Tibial nerve (tissue), 4 donors: ENCODE data around the gene HOXC10. TPM values are rescaled to one million over a fixed set of nuclear protein-coding genes. Genes with fewer than 3 reads are reported as not detected.

Experiments
- DNase-seq, 2 donors: peaks; one replicate each; pipeline ENCODE4 v3.0.0-alpha.2; 2019; ENCODE audit warnings: low spot score in 2 of 2
- H3K27ac ChIP-seq, 4 donors: fragments of 200-600 bp; sonication (generic) in 3 of 4; one replicate each; pipeline ENCODE4 v1.5.1; 2017 to 2019; ENCODE audit warnings: mild to moderate bottlenecking in 1 of 4
- H3K27me3 ChIP-seq, 2 donors: fragments of 200-600 bp; sonication (generic) in 1 of 2; one replicate each; pipeline versions ENCODE4 v1.5.1 to v1.6.0; 2017 to 2019
- H3K36me3 ChIP-seq, 3 donors: fragments of 200-600 bp; sonication (generic); one replicate each; pipeline ENCODE4 v1.5.1; 2018 to 2019
- H3K4me1 ChIP-seq, 4 donors: fragments of 200-600 bp; sonication (generic) in 3 of 4; one replicate each; pipeline ENCODE4 v1.5.1; 2017 to 2019
- H3K4me3 ChIP-seq, 4 donors: fragments of 200-600 bp; sonication (generic) in 3 of 4; one replicate each; pipeline ENCODE4 v1.5.1; 2017 to 2019; ENCODE audit warnings: mild to moderate bottlenecking in 1 of 4, moderate library complexity in 1 of 4
- H3K9me3 ChIP-seq, 4 donors: fragments of 200-600 bp; sonication (generic) in 3 of 4; one replicate each; pipeline ENCODE4 v1.5.1; 2017 to 2019
- CTCF ChIP-seq, 5 experiments: fragments of 200-600 bp in 3 of 5; fragments of 450-650 bp in 2 of 5; sonication (generic) in 3 of 5; IDR thresholded peaks; one replicate each; pipeline ENCODE4 v1.5.1; 2016 to 2019; ENCODE audit warnings: antibody characterized with exemption in 5 of 5, mild to moderate bottlenecking in 3 of 5, moderate library complexity in 2 of 5
- EP300 ChIP-seq, 2 donors: sonication (generic); formaldehyde crosslinking; IDR thresholded peaks; one replicate each; pipeline ENCODE4 v1.6.1; 2017; ENCODE audit warnings: antibody characterized with exemption in 2 of 2, mild to moderate bottlenecking in 1 of 2
- POLR2A ChIP-seq, 2 donors: fragments of 450-650 bp; IDR thresholded peaks; one replicate each; pipeline ENCODE4 v1.6.1; 2017; ENCODE audit warnings: antibody characterized with exemption in 2 of 2, mild to moderate bottlenecking in 2 of 2, moderate library complexity in 2 of 2
- WGBS, 2 donors: methylation state at CpG; one replicate each; pipeline ENCODE4 v1.1.5; 2018; 5-methylcytosine and 5-hydroxymethylcytosine counted together
- total RNA-seq, 4 donors: library from RNA; depleted of rRNA; stranded (reverse); fragments of >200 nt; gene quantifications; one replicate each; pipeline ENCODE4 v1.1.0, GENCODE V29; 2016

HOXC10 gene
- total RNA-seq, 4 donors from 2014 or later, result 1.7 to 6.1 (median 2.5) TPM

GRCh38 chr12:54010972-54011664, 26.2 kb downstream of the HOXC10 start:
- TF ChIP-seq EP300 (IDR thresholded peaks at IDR 0.05) (no peak), POLR2A (IDR thresholded peaks at IDR 0.05) (no peak), CTCF (IDR thresholded peaks at IDR 0.05) (no peak)
- no peaks in the 10 kb centered on the region for H3K9me3 ChIP-seq
- no peak for DNase-seq
- H3K4me3 ChIP-seq, result peak overlapping the region in 2 of 4 donors; percentile 39 to 59
- H3K4me1 ChIP-seq, result peaks cover 0 to 87% (median 20%) of the 10 kb centered on the region in 4 donors
- H3K27ac ChIP-seq, result peak overlapping the region; percentile 78 to 99 (median 92)
- 23 to 41% methylated on average over 17 of the region's 17 CpGs for WGBS, 2 donors
- peaks cover 0 to 62% of the 10 kb centered on the region in 2 donors for H3K27me3 ChIP-seq
- H3K36me3 ChIP-seq, result no peaks in the 10 kb centered on the region

DNA sequence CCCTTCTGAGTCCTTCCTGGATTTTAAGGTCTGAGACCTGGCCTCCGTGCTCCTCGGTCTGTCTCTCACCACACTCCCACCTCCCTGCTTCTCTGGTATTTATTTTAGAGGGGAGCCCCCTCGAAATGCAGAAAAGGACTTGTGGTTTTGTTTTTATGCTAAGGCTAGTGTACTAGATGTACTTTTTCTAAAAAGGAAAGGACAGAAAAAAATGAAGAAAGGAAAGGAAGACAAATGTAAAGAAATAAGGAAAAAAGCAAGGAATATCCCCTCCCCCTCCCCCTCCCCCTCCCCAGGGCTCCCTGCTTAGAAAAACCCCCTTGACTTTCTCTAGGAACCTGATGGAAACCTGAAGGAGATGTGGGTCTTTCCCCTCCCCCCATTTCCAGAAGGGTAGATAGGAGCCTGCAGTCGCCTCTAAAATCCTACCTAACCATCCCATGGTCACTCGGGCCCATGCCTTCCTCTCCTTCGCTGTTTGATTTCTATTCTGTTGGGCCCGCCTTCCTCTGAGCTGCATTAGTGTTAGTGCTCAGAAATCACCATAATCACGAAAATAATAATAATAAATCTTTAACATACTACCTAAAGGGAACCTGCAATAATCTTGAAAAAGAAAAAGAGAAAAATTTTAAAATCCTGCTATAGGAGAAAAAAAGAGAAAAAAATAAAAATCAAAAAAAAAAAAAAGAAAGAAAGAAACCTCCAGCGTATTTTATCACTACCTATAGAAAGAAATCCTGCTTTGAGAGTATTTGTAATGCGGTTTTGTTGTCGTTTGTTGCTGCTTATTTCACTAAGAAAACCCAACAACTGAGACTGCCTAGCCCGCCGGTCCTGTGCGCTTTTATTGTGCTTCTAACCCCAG, 27.0 kb downstream of the HOXC10 start:
- Histone ChIP-seq H3K36me3 (no peaks in the 10 kb centered on the region), H3K4me1 (peaks cover 0 to 87% (median 20%) of the 10 kb centered on the region in 4 donors), H3K27me3 (peaks cover 0 to 68% of the 10 kb centered on the region in 2 donors), H3K9me3 (no peaks in the 10 kb centered on the region), H3K4me3 (no peak overlapping the region), H3K27ac (peak overlapping the region in 3 of 4 donors; percentile 87 to 99 (median 96))
- TF ChIP-seq POLR2A (IDR thresholded peaks at IDR 0.05) (no peak), EP300 (IDR thresholded peaks at IDR 0.05) (no peak), CTCF (IDR thresholded peaks at IDR 0.05) (no peak)
- no peak for DNase-seq
- 59 to 71% methylated on average over 14 of the region's 14 CpGs for WGBS, 2 donors

GRCh38 chr12:54012631-54013409, 27.9 kb downstream of the HOXC10 start:
- Histone ChIP-seq H3K4me1 (peaks cover 0 to 81% (median 16%) of the 10 kb centered on the region in 4 donors), H3K4me3 (no peak overlapping the region), H3K27ac (peak overlapping the region; percentile 23 to 99 (median 92)), H3K27me3 (peaks cover 0 to 61% of the 10 kb centered on the region in 2 donors), H3K36me3 (no peaks in the 10 kb centered on the region), H3K9me3 (no peaks in the 10 kb centered on the region)
- DNase-seq, result no peak
- 37 to 56% methylated on average over 6 of the region's 6 CpGs for WGBS, 2 donors
- TF ChIP-seq EP300 (IDR thresholded peaks at IDR 0.05), result no peak
- no peak for TF ChIP-seq POLR2A (IDR thresholded peaks at IDR 0.05)
- TF ChIP-seq CTCF (IDR thresholded peaks at IDR 0.05), result no peak

DNA sequence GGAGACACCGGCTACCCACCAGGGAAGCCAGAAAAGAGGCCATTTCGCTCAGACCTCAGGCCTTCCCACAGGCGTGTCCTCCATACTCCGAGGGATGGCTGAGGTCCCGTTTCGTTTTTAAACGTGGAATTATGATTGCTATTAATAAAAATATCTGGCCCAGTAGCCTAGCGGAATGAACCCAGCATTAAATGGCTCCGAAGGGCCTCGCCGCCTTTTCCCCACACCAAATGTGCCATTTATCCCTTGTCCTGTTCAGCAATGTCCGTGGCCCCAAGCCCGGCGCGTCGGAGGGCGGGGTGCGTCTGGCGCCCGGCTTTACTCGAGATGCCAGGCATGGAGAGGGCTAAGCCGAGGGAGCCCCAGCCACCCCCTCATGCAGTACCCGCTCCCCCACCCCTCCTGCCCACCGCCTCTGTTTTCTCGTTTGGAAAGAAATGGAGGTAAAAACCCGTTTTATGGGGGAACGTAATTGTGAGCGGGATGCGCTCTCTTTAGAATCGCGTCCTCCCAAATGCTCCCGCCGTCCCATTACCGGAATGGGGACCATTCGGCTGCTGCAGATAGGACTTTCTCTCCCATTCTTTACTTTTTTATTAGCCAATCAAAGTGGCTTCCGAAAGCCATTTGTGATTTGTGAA, 29.6 kb downstream of the HOXC10 start:
- TF ChIP-seq CTCF (IDR thresholded peaks at IDR 0.05) (no peak), EP300 (IDR thresholded peaks at IDR 0.05) (no peak), POLR2A (IDR thresholded peaks at IDR 0.05) (no peak)
- Histone ChIP-seq H3K4me3 (peak overlapping the region; percentile 8 to 38 (median 18)), H3K27me3 (peaks cover 0 to 55% of the 10 kb centered on the region in 2 donors), H3K9me3 (no peaks in the 10 kb centered on the region), H3K36me3 (no peaks in the 10 kb centered on the region), H3K27ac (peak overlapping the region; percentile 78 to 99 (median 92)), H3K4me1 (peaks cover 0 to 79% (median 12%) of the 10 kb centered on the region in 4 donors)
- no peak for DNase-seq
- WGBS, 2 donors, result 18 to 44% methylated on average over 30 to 36 of the region's 36 CpGs
